Measurements from ENCODE around the gene TRPM6. TPM values are rescaled to one million over a fixed set of nuclear protein-coding genes. Genes with fewer than 3 reads are reported as not detected.
A peak's percentile ranks its signal among the peaks of the same experiment; 100 is the strongest.

Gene TRPM6
- total RNA-seq, 3 donors from 2014 or later: 39.3 to 125 (median 45.9) TPM

DNA sequence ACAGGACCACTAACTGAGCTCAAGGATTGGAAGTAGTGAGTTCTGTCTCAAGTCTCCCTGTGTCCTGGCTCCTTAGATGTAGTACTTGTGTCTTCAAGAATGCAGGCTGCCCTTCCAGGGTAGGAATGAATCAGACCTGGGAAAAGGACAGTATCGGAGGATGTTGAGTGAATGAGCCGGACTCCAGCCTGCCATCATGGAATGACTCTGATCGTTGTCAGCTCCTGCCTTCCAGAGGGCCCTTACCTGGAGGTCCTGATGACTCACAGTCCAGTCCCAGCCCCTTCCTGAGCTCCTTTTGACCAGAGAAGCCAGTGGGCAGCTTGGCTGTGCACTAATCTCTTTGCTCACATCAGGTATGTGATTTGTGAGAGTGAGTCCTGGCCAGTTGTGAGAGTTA, 161.1 kb downstream of the TRPM6 start:
- no peaks in the 10 kb centered on the region for H3K36me3 ChIP-seq (ENCODE audit: low read depth)
- no peak for DNase-seq
- TF ChIP-seq CTCF (IDR thresholded peaks at IDR 0.05): no peak
- no peak for ATAC-seq
- no peak overlapping the region for H3K4me3 ChIP-seq
- no peaks in the 10 kb centered on the region for H3K9me3 ChIP-seq
- H3K4me1 ChIP-seq (ENCODE audit: low read depth): no peaks in the 10 kb centered on the region
- intact Hi-C loops (cut with DNase I, micrococcal nuclease): no loop called here

DNA sequence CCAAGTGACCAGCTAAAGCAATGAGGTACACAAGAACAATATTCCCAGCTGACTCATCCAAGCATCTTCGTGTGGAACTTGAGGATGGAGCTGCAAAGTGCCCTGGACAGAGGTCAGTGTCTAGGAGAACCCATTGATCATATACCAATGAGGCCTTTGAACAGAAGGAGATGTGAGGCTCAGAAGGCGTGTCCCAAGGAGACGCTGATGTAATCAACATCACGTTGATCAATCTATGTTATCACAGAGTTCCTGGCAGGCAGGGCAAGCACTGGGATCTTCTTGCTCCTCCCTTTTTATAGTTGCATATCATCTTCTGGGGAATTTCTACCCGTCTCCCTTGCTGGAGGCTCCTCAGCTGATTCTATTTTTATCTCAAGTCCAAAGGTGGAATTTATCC, 163.4 kb downstream of the TRPM6 start:
- ATAC-seq (peak; percentile 74), DNase-seq (peak in 1 of 3 donors; percentile 4)
- H3K4me3 ChIP-seq: no peak overlapping the region
- H3K4me1 ChIP-seq (ENCODE audit: low read depth): no peaks in the 10 kb centered on the region
- no peak for TF ChIP-seq CTCF (IDR thresholded peaks at IDR 0.05)
- no peaks in the 10 kb centered on the region for H3K9me3 ChIP-seq
- intact Hi-C loops (cut with DNase I, micrococcal nuclease): no loop called here
- no peaks in the 10 kb centered on the region for H3K36me3 ChIP-seq (ENCODE audit: low read depth)

GRCh38 chr9:74721696-74722660, 165.7 kb downstream of the TRPM6 start:
- TF ChIP-seq CTCF (IDR thresholded peaks at IDR 0.05): no peak
- Histone ChIP-seq H3K4me3 (no peak overlapping the region), H3K9me3 (no peaks in the 10 kb centered on the region), H3K4me1 (ENCODE audit: low read depth) (no peaks in the 10 kb centered on the region), H3K36me3 (ENCODE audit: low read depth) (no peaks in the 10 kb centered on the region)
- intact Hi-C loops (cut with DNase I, micrococcal nuclease): no loop called here
- DNase-seq: no peak
- no peak for ATAC-seq

DNA sequence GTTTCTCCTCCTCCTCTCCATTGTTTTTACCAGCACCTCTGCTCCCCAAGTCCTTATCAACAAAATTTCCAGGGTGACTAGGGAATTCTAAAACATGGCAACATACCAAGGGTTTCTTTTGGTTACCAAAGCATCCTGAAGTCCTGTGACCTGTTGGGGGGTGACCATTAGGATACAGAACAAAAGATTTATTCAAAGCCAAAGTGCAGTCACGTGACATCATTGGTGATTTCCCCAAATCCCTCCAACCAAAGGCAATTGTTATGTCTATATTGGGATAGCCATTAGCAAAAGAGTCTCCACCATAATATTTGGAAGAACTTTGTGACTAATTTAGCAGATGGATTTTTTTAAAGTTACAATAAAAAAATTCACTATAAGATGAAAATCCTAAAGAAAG, 168.4 kb downstream of the TRPM6 start:
- no peaks in the 10 kb centered on the region for H3K4me1 ChIP-seq (ENCODE audit: low read depth)
- H3K4me3 ChIP-seq: no peak overlapping the region
- ATAC-seq (no peak), DNase-seq (no peak)
- intact Hi-C loops (cut with DNase I, micrococcal nuclease): no loop called here
- no peaks in the 10 kb centered on the region for H3K36me3 ChIP-seq (ENCODE audit: low read depth)
- no peak for TF ChIP-seq CTCF (IDR thresholded peaks at IDR 0.05)
- no peaks in the 10 kb centered on the region for H3K9me3 ChIP-seq

- no peak for DNase-seq
- H3K4me3 ChIP-seq: no peak overlapping the region
- H3K9me3 ChIP-seq: no peaks in the 10 kb centered on the region
- no peaks in the 10 kb centered on the region for H3K36me3 ChIP-seq (ENCODE audit: low read depth)
- intact Hi-C loops (cut with DNase I, micrococcal nuclease): no loop called here
- no peak for ATAC-seq
- H3K4me1 ChIP-seq (ENCODE audit: low read depth): no peaks in the 10 kb centered on the region
- no peak for TF ChIP-seq CTCF (IDR thresholded peaks at IDR 0.05)
Measured at GRCh38 chr9:74718709-74719108, 169.0 kb downstream of the TRPM6 start.

All from mucosa of descending colon (tissue), 3 donors.